ENCODE measurements around the gene PLOD2.

The PLOD2 gene

DNA sequence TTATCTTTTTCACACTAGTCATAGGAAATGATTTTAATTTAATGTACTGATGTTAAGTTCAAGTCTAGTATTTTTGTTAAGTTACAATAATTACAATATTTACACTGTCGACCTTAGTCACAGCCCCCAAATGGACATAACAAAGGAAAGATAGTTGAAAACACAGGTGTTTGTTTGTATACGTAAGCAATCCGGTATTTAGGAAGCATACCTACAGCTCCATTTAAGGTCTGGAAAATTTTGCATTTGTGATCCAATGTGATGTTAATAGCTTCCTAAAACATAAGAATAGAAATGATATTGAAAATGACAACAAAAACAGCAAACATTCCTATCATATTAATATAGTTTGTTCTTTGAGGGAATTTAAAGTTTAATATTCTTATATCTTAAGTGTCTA, 56.9 kb downstream of the PLOD2 start:
- H3K27ac ChIP-seq (ENCODE audit: low read depth, low read length): no peak overlapping the region

GRCh38 chr3:146102885-146103284, 58.1 kb downstream of the PLOD2 start:
- no CpG with 5 or more reads among the region's 3 CpGs for WGBS (ENCODE audit: extremely low coverage, insufficient coverage, low lambda C conversion rate)
- Histone ChIP-seq H3K9ac (ENCODE audit: low read length) (no peak overlapping the region), H3K4me3 (ENCODE audit: low read length) (no peak overlapping the region), H3K79me1 (ENCODE audit: low read length) (no peaks in the 10 kb centered on the region), H2BK120ac (ENCODE audit: low read depth, low read length) (no peak overlapping the region), H3K4me1 (ENCODE audit: control insufficient read depth, low read depth, low read length) (no peaks in the 10 kb centered on the region), H3K27ac (ENCODE audit: low read depth, low read length) (no peak overlapping the region), H2BK5ac (ENCODE audit: low read length) (no peak overlapping the region), H3K4me2 (ENCODE audit: low read length) (no peak overlapping the region), H3K23ac (ENCODE audit: low read length) (no peak overlapping the region), H2AK5ac (ENCODE audit: low read length) (no peak overlapping the region), H3K36me3 (ENCODE audit: control insufficient read depth, insufficient read depth, low read length) (no peaks in the 10 kb centered on the region), H3K56ac (ENCODE audit: low read length) (no peak overlapping the region), H3K79me2 (ENCODE audit: control insufficient read depth, insufficient read depth, low read length) (no peaks in the 10 kb centered on the region), H2BK15ac (replicated peaks; ENCODE audit: low read depth) (no peak overlapping the region), H3K4ac (ENCODE audit: low read depth, low read length) (no peak overlapping the region), H3K18ac (ENCODE audit: low read length) (no peak overlapping the region), H4K5ac (ENCODE audit: low read length) (no peak overlapping the region), H3K27me3 (ENCODE audit: insufficient read depth, low read length, poor library complexity) (no peaks in the 10 kb centered on the region), H4K8ac (ENCODE audit: low read depth, low read length) (no peak overlapping the region)
- no peak for DNase-seq

More for the DNA sequence above, 56.9 kb downstream of the PLOD2 start:
- Histone ChIP-seq H3K23ac (ENCODE audit: low read length) (no peak overlapping the region), H3K4ac (ENCODE audit: low read depth, low read length) (no peak overlapping the region), H3K56ac (ENCODE audit: low read length) (no peak overlapping the region), H2BK5ac (ENCODE audit: low read length) (no peak overlapping the region), H4K8ac (ENCODE audit: low read depth, low read length) (no peak overlapping the region), H3K18ac (ENCODE audit: low read length) (no peak overlapping the region), H2BK120ac (ENCODE audit: low read depth, low read length) (no peak overlapping the region), H3K4me3 (ENCODE audit: low read length) (no peak overlapping the region), H3K79me1 (ENCODE audit: low read length) (no peaks in the 10 kb centered on the region), H3K79me2 (ENCODE audit: control insufficient read depth, insufficient read depth, low read length) (no peaks in the 10 kb centered on the region), H2AK5ac (ENCODE audit: low read length) (no peak overlapping the region), H3K36me3 (ENCODE audit: control insufficient read depth, insufficient read depth, low read length) (no peaks in the 10 kb centered on the region), H4K5ac (ENCODE audit: low read length) (no peak overlapping the region), H3K4me2 (ENCODE audit: low read length) (no peak overlapping the region), H3K27me3 (ENCODE audit: insufficient read depth, low read length, poor library complexity) (no peaks in the 10 kb centered on the region), H3K4me1 (ENCODE audit: control insufficient read depth, low read depth, low read length) (no peaks in the 10 kb centered on the region), H3K9ac (ENCODE audit: low read length) (no peak overlapping the region), H2BK15ac (replicated peaks; ENCODE audit: low read depth) (no peak overlapping the region)
- DNase-seq: no peak
- no CpG with 5 or more reads among the region's 3 CpGs for WGBS (ENCODE audit: extremely low coverage, insufficient coverage, low lambda C conversion rate)

DNA sequence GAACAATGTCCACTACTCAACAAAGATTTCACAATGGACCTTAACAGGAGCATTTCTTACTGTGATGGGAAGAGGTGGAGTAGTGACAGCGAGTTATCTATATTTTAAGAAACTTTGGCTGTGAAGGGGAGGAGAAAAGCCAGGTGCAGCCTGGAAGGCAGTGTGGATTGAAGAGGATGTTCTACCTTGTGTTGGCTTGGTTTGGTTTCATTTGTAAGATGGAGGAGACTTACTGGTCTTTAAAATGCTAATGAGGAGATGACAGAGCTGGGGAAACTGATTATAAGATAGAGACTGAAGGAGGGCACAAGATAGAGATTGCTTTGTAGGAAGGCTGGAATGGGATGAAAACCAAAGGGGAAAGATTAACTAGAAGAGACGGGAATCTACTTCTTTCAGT, 59.4 kb downstream of the PLOD2 start:
- no peak overlapping the region for H3K4ac ChIP-seq (ENCODE audit: low read depth, low read length)
- no peaks in the 10 kb centered on the region for H3K36me3 ChIP-seq (ENCODE audit: control insufficient read depth, insufficient read depth, low read length)
- no peak for DNase-seq
- WGBS (ENCODE audit: extremely low coverage, insufficient coverage, low lambda C conversion rate): no CpG with 5 or more reads among the region's 2 CpGs
- no peak overlapping the region for H3K18ac ChIP-seq (ENCODE audit: low read length)
- no peaks in the 10 kb centered on the region for H3K79me1 ChIP-seq (ENCODE audit: low read length)
- H2BK120ac ChIP-seq (ENCODE audit: low read depth, low read length): no peak overlapping the region
- no peaks in the 10 kb centered on the region for H3K4me1 ChIP-seq (ENCODE audit: control insufficient read depth, low read depth, low read length)
- H3K79me2 ChIP-seq (ENCODE audit: control insufficient read depth, insufficient read depth, low read length): no peaks in the 10 kb centered on the region
- no peak overlapping the region for H4K8ac ChIP-seq (ENCODE audit: low read depth, low read length)
- H3K4me3 ChIP-seq (ENCODE audit: low read length): no peak overlapping the region
- no peak overlapping the region for H2AK5ac ChIP-seq (ENCODE audit: low read length)
- no peaks in the 10 kb centered on the region for H3K27me3 ChIP-seq (ENCODE audit: insufficient read depth, low read length, poor library complexity)
- no peak overlapping the region for H2BK15ac ChIP-seq (replicated peaks; ENCODE audit: low read depth)
- H3K27ac ChIP-seq (ENCODE audit: low read depth, low read length): no peak overlapping the region
- no peak overlapping the region for H2BK5ac ChIP-seq (ENCODE audit: low read length)
- H4K5ac ChIP-seq (ENCODE audit: low read length): no peak overlapping the region
- H3K56ac ChIP-seq (ENCODE audit: low read length): no peak overlapping the region
- no peak overlapping the region for H3K4me2 ChIP-seq (ENCODE audit: low read length)
- H3K9ac ChIP-seq (ENCODE audit: low read length): no peak overlapping the region
- H3K23ac ChIP-seq (ENCODE audit: low read length): no peak overlapping the region

DNA sequence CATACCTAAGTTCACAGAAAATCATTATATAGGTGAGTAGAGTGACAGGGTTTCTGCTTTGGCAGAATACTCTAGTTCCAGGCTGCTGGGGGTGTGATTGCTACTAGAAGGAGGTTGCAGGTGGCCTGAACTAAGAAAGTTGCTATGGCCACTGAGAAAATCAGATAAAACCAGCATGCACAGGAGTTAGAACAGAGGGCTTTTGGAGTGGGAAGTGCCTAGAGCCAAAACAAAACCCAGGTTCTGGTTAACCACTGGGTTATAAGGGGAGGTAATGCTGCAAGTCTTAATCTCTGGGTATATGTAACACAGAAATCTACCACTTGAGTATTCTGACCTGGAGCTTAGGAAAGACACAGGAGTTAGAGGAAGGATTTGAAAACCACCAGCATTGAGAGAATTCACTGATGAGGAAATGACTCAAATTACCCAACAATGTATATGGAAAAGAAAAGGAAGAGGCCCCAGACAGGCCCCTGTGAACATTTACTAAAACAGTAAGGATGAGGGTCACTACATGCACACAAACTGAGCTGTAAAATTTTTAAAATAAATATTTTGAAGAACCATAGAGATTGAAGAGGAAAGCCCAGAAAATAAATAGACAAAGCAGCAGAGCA, 60.0 kb downstream of the PLOD2 start:
- H2BK120ac ChIP-seq (ENCODE audit: low read depth, low read length): no peak overlapping the region
- H2BK5ac ChIP-seq (ENCODE audit: low read length): no peak overlapping the region
- H3K18ac ChIP-seq (ENCODE audit: low read length): no peak overlapping the region
- no peak overlapping the region for H3K4ac ChIP-seq (ENCODE audit: low read depth, low read length)
- H3K4me2 ChIP-seq (ENCODE audit: low read length): no peak overlapping the region
- no peaks in the 10 kb centered on the region for H3K79me2 ChIP-seq (ENCODE audit: control insufficient read depth, insufficient read depth, low read length)
- no peaks in the 10 kb centered on the region for H3K79me1 ChIP-seq (ENCODE audit: low read length)
- H3K4me3 ChIP-seq (ENCODE audit: low read length): no peak overlapping the region
- H2AK5ac ChIP-seq (ENCODE audit: low read length): no peak overlapping the region
- no peak overlapping the region for H2BK15ac ChIP-seq (replicated peaks; ENCODE audit: low read depth)
- no peak overlapping the region for H3K27ac ChIP-seq (ENCODE audit: low read depth, low read length)
- H3K36me3 ChIP-seq (ENCODE audit: control insufficient read depth, insufficient read depth, low read length): no peaks in the 10 kb centered on the region
- no peak overlapping the region for H4K8ac ChIP-seq (ENCODE audit: low read depth, low read length)
- no peak overlapping the region for H3K56ac ChIP-seq (ENCODE audit: low read length)
- no peaks in the 10 kb centered on the region for H3K27me3 ChIP-seq (ENCODE audit: insufficient read depth, low read length, poor library complexity)
- no peak overlapping the region for H4K5ac ChIP-seq (ENCODE audit: low read length)
- no peaks in the 10 kb centered on the region for H3K4me1 ChIP-seq (ENCODE audit: control insufficient read depth, low read depth, low read length)
- H3K9ac ChIP-seq (ENCODE audit: low read length): no peak overlapping the region
- DNase-seq: no peak
- H3K23ac ChIP-seq (ENCODE audit: low read length): no peak overlapping the region

DNA sequence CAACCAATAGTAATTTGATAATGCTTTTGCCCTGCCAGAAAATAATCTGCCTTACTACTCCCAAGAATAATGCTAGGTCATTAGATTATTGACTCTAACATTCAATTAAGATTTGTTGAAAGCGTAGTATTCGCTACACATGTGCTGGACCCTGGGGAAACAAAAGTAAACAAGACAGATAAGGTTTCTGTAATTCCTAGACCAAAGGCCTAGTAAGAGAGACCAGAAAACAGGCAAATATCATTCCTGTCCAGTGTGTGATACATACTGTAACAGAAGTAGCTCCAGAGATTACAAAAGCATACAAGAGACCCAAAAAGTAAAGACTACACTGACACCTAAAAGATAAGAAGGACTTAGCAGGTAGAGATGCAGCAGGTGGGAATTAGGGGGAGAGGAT, 60.8 kb downstream of the PLOD2 start:
- H3K18ac ChIP-seq (ENCODE audit: low read length): no peak overlapping the region
- no peak overlapping the region for H2BK5ac ChIP-seq (ENCODE audit: low read length)
- no CpG with 5 or more reads among the region's 2 CpGs for WGBS (ENCODE audit: extremely low coverage, insufficient coverage, low lambda C conversion rate)
- H3K36me3 ChIP-seq (ENCODE audit: control insufficient read depth, insufficient read depth, low read length): no peaks in the 10 kb centered on the region
- no peak overlapping the region for H3K23ac ChIP-seq (ENCODE audit: low read length)
- no peak overlapping the region for H3K9ac ChIP-seq (ENCODE audit: low read length)
- H3K27me3 ChIP-seq (ENCODE audit: insufficient read depth, low read length, poor library complexity): no peaks in the 10 kb centered on the region
- no peak overlapping the region for H3K4me3 ChIP-seq (ENCODE audit: low read length)
- H4K5ac ChIP-seq (ENCODE audit: low read length): no peak overlapping the region
- no peak overlapping the region for H2BK15ac ChIP-seq (replicated peaks; ENCODE audit: low read depth)
- no peak overlapping the region for H4K8ac ChIP-seq (ENCODE audit: low read depth, low read length)
- H3K4me1 ChIP-seq (ENCODE audit: control insufficient read depth, low read depth, low read length): no peaks in the 10 kb centered on the region
- H3K56ac ChIP-seq (ENCODE audit: low read length): no peak overlapping the region
- no peak overlapping the region for H2AK5ac ChIP-seq (ENCODE audit: low read length)
- no peaks in the 10 kb centered on the region for H3K79me2 ChIP-seq (ENCODE audit: control insufficient read depth, insufficient read depth, low read length)
- no peak overlapping the region for H3K4ac ChIP-seq (ENCODE audit: low read depth, low read length)
- no peak overlapping the region for H3K27ac ChIP-seq (ENCODE audit: low read depth, low read length)
- H3K4me2 ChIP-seq (ENCODE audit: low read length): no peak overlapping the region
- no peak for DNase-seq
- no peak overlapping the region for H2BK120ac ChIP-seq (ENCODE audit: low read depth, low read length)
- no peaks in the 10 kb centered on the region for H3K79me1 ChIP-seq (ENCODE audit: low read length)

DNA sequence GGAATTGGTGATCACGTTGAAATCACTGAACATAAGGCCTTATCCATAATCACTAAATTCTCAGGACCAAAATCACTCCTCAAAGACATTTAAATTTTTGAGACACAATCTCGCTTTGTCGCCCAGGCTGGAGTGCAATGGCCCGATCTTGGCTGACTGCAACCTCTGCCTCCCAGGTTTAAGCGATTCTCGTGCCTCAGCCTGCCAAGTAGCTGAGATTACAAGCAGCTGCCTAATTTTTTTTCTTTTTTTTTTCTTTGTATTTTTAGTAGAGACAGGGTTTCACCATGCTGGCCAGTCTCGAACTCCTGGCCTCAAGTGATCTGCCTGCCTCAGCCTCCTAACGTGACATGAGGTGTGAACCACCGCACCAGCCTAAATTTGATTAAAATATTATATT, 61.7 kb downstream of the PLOD2 start:
- Histone ChIP-seq H3K36me3 (ENCODE audit: control insufficient read depth, insufficient read depth, low read length) (no peaks in the 10 kb centered on the region), H3K23ac (ENCODE audit: low read length) (no peak overlapping the region), H4K5ac (ENCODE audit: low read length) (no peak overlapping the region), H3K27me3 (ENCODE audit: insufficient read depth, low read length, poor library complexity) (no peaks in the 10 kb centered on the region), H2BK120ac (ENCODE audit: low read depth, low read length) (no peak overlapping the region), H3K79me1 (ENCODE audit: low read length) (no peaks in the 10 kb centered on the region), H3K9ac (ENCODE audit: low read length) (no peak overlapping the region), H2BK5ac (ENCODE audit: low read length) (no peak overlapping the region), H3K27ac (ENCODE audit: low read depth, low read length) (no peak overlapping the region), H4K8ac (ENCODE audit: low read depth, low read length) (no peak overlapping the region), H3K18ac (ENCODE audit: low read length) (no peak overlapping the region), H3K4ac (ENCODE audit: low read depth, low read length) (no peak overlapping the region), H3K79me2 (ENCODE audit: control insufficient read depth, insufficient read depth, low read length) (no peaks in the 10 kb centered on the region), H3K4me2 (ENCODE audit: low read length) (no peak overlapping the region), H3K56ac (ENCODE audit: low read length) (no peak overlapping the region), H3K4me3 (ENCODE audit: low read length) (no peak overlapping the region), H3K4me1 (ENCODE audit: control insufficient read depth, low read depth, low read length) (no peaks in the 10 kb centered on the region), H2AK5ac (ENCODE audit: low read length) (no peak overlapping the region), H2BK15ac (replicated peaks; ENCODE audit: low read depth) (no peak overlapping the region)
- no CpG with 5 or more reads among the region's 9 CpGs for WGBS (ENCODE audit: extremely low coverage, insufficient coverage, low lambda C conversion rate)
- DNase-seq: no peak
